GM21529 (cell line): ENCODE measurements around the gene EPS8L1.
"Not testable (repeated sequence)": the region's sequence is repeated elsewhere in the genome, so short reads cannot be mapped to it uniquely, and the experiment has no call there.

Source experiments
- ATAC-seq: cut with Tn5 transposase; IDR thresholded peaks from one replicate; pipeline ENCODE4 v1.9.1; 2021; ENCODE audit not compliant: unreplicated experiment

Gene EPS8L1

GRCh38 chr19:55075371-55075998, at the start of gene EPS8L1:
Gene EPS8L1, plus strand, starts transcription at chr19:55075869. Its CDS starts 576 bp downstream, at chr19:55076445.
- ATAC-seq, result no peak

- ATAC-seq, result not testable (repeated sequence)
Observed at GRCh38 chr19:55027140-55027471, 48.6 kb upstream of the EPS8L1 start.

- ATAC-seq, result no peak
Observed at GRCh38 chr19:55027472-55028337, 48.0 kb upstream of the EPS8L1 start.

- no peak for ATAC-seq
Observed at GRCh38 chr19:55028757-55029156, 46.9 kb upstream of the EPS8L1 start.

GRCh38 chr19:55031178-55031577, 44.5 kb upstream of the EPS8L1 start:
- no peak for ATAC-seq

GRCh38 chr19:55032170-55032800, 43.4 kb upstream of the EPS8L1 start:
- ATAC-seq, result no peak

- not testable (repeated sequence) for ATAC-seq
Observed at GRCh38 chr19:55032976-55033643, 42.6 kb upstream of the EPS8L1 start.

- no peak for ATAC-seq
Observed at GRCh38 chr19:55034751-55035150, 40.9 kb upstream of the EPS8L1 start.

GRCh38 chr19:55036058-55036457, 39.6 kb upstream of the EPS8L1 start:
- no peak for ATAC-seq

- ATAC-seq, result not testable (repeated sequence)
Observed at GRCh38 chr19:55037603-55038002, 38.1 kb upstream of the EPS8L1 start.

- not testable (repeated sequence) for ATAC-seq
Observed at GRCh38 chr19:55040654-55041053, 35.0 kb upstream of the EPS8L1 start.

GRCh38 chr19:55041244-55041626, 34.4 kb upstream of the EPS8L1 start:
- no peak for ATAC-seq

GRCh38 chr19:55041627-55042343, 33.9 kb upstream of the EPS8L1 start:
- no peak for ATAC-seq

- no peak for ATAC-seq
Observed at GRCh38 chr19:55042344-55042678, 33.4 kb upstream of the EPS8L1 start.

GRCh38 chr19:55042688-55043087, 33.0 kb upstream of the EPS8L1 start:
- ATAC-seq, result no peak

GRCh38 chr19:55044286-55044685, 31.4 kb upstream of the EPS8L1 start:
- no peak for ATAC-seq

- ATAC-seq, result no peak
Observed at GRCh38 chr19:55044771-55045716, 30.6 kb upstream of the EPS8L1 start.

- no peak for ATAC-seq
Observed at GRCh38 chr19:55046975-55047622, 28.6 kb upstream of the EPS8L1 start.

GRCh38 chr19:55047951-55048350, 27.7 kb upstream of the EPS8L1 start:
- no peak for ATAC-seq
